Activated CD4-positive, alpha-beta T cell treated with anti-CD3 and anti-CD28 coated beads, Interleukin-2, amount 50 U/mL, for 24 hours (primary cell): ENCODE data around the gene TOX4.
"Not testable (repeated sequence)": the region's sequence is repeated elsewhere in the genome, so short reads cannot be mapped to it uniquely, and the experiment has no call there.

Experiments
- DNase-seq, 2 donors: peaks; one replicate each; pipeline ENCODE4 v3.0.0-alpha.2; 2020; ENCODE audit warnings: low read depth in 1 of 2, low spot score in 1 of 2

TOX4 gene

GRCh38 chr14:21476925-21477681 is at the start of gene TOX4, which contains the start of gene RAB2B:
TOX4 (plus strand) TSS chr14:21477195; CDS start chr14:21477279, 84 bp downstream.
RAB2B (minus strand) TSS chr14:21476959; CDS start chr14:21476872, 87 bp downstream.
- peak; percentile 84 to 94 for DNase-seq

- no peak for DNase-seq
Measured at GRCh38 chr14:21428930-21429329, 48.1 kb upstream of the TOX4 start.

GRCh38 chr14:21431126-21431525 is 45.9 kb upstream of the TOX4 start:
- DNase-seq = no peak

GRCh38 chr14:21436567-21437062 is 40.4 kb upstream of the TOX4 start:
- no peak for DNase-seq

GRCh38 chr14:21437063-21437901 is 39.7 kb upstream of the TOX4 start:
- DNase-seq = peak; percentile 98

- DNase-seq = no peak
Measured at GRCh38 chr14:21440859-21441258, 36.1 kb upstream of the TOX4 start.

DNA sequence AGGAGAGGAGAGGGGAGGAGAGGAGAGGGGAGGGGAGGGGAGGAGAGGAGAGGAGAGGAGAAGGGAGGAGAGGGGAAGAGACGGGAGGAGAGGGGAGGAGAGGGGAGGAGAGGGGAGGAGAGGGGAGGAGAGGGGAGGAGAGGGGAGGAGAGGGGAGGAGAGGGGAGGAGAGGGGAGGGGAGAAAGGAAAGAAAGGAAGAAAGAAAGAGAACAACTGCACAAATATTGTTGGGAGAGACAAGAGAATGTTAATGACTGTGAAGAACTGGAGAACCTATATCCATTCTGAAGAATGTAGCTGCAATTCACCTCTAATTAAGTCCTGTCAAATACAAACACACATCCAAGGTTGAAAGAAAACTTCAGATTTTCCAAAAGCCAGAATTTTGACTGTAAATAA is 34.3 kb upstream of the TOX4 start:
- DNase-seq = not testable (repeated sequence)

- DNase-seq = no peak
Measured at GRCh38 chr14:21449899-21450216, 27.1 kb upstream of the TOX4 start.

GRCh38 chr14:21454843-21455544 is 22.0 kb upstream of the TOX4 start:
- no peak for DNase-seq

- no peak for DNase-seq
Measured at GRCh38 chr14:21455592-21455911, 21.4 kb upstream of the TOX4 start.

DNA sequence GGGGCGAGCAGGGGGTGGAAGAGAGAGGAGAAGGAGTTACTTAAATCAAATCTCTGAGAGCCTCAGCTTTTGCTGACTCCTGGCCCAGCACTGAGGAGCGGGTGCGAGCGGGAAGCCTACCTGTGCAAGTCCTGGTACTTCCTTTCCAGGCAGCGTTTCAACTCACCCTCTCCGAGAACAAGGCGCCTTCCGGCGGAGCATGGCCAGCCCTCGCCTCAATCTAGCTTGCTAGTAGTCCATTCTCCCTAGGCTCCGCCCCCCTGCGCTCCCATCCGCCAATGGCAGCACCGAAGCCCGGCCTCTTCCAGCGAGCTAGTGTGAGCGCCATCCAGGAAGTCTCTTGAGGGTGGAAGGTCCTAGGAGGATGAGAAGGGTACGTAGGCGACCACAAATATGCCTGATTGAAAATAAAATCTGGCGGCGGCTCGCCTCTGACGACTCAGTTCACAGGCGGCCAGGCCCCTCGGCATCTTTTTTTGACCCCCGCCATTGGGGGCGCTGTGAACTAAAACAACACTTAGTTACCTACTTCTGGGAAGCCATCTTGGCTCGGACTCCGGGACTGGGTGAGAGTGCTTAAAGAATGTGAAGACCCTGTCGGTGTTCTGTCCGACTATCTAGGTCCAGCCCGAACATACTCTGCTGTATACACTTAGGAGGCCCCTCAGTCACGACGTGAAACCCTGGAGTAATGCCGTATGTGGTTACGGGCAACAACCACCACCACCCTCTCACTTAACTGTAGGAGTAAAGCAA is 20.9 kb upstream of the TOX4 start, which contains the start of gene CHD8:
Gene CHD8 (minus strand): TSS at position 212 of the 756 bp plus-strand sequence. CDS start 24,480 bp downstream, outside the sequence.
- DNase-seq = peak; percentile 92 to 100

DNA sequence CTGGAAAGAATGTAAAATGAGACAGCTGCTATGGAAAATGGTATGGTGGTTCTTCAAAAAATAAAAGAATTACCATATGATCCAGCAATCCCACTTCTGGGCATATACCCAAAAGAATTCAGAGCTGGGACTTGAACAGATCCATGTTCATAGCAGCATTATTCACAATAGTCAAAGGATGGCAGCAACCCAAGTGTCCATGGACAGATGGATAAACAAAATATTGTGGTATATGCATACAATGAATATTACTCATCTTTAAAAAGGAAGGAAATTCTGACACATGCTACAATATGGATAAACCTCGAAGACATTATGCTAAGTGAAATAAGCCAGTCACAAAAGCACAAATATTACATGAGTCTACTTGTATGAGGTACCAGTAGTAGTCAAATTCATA is 9.4 kb upstream of the TOX4 start:
- DNase-seq = no peak

DNA sequence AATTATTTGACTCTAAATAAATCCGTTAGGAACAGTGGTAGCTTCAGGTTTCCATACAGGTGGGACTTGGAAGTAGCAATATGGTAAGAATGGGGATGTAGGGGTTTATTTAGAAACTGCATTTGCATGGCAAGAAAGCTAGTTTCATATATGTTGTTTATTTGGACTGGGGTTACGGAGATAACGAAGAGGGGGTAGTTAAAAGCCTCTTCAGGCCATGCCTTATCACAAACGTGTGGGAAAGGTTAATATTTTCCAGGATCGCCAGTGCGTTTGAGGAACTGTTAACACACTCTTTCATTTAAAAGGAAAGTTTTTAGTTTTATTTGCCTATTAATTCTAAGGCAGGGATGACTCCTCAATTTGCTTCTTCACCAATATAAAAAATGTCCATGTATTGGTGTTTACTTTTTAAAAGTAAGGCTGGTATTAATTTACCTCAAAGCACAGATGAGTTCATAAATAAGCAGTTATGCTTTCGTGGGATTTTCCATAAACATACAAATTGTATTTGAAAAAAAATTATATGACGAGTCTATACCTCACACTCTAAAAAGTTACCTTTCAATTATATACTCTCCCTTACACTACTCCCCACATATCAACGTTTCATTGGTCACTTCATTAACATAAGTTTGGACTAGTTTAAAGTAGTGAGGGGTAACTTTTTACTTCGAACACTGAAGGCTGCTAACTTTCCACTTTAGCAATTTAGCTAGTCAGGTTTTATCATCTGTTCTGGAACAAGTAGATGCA is 1.1 kb upstream of the TOX4 start:
- DNase-seq = no peak

- peak in 1 of 2 donors; percentile 69 for DNase-seq
Measured at GRCh38 chr14:21476523-21476924, 471 bp upstream of the TOX4 start.

DNA sequence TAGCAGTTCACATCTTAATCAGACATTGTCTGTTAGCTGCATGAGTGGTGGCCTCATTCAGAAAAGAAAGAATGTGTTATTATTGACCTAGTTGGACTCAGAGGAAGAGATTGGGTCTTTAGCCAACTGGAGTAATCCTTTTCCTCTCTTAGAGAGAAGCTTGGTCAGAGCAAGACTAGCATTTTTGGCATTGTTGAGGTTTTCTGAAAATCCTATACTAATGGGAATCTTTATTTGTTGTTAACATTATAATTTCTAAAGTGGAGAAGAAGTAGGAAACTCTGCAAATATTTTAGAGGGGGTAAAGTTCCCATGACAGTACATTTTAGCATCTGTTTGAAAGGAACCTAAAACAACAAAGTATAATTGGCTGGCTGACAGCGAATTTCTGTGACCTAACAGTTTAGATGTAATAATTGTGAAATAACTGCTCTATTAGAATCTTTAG is 9.7 kb downstream of the TOX4 start:
- DNase-seq = no peak

GRCh38 chr14:21494902-21495762 is 18.1 kb downstream of the TOX4 start:
- no peak for DNase-seq

GRCh38 chr14:21496453-21496852 is 19.5 kb downstream of the TOX4 start:
- no peak for DNase-seq

GRCh38 chr14:21498540-21499526 is 21.8 kb downstream of the TOX4 start:
- peak in 1 of 2 donors; percentile 17 for DNase-seq
